Activated CD4-positive, alpha-beta T cell treated with anti-CD3 and anti-CD28 coated beads for 1 hour (primary cell): ENCODE results near the gene MDM2.

Source experiments
- DNase-seq: peaks from one replicate; pipeline ENCODE4 v3.0.0-alpha.2; 2020

MDM2 gene

DNA sequence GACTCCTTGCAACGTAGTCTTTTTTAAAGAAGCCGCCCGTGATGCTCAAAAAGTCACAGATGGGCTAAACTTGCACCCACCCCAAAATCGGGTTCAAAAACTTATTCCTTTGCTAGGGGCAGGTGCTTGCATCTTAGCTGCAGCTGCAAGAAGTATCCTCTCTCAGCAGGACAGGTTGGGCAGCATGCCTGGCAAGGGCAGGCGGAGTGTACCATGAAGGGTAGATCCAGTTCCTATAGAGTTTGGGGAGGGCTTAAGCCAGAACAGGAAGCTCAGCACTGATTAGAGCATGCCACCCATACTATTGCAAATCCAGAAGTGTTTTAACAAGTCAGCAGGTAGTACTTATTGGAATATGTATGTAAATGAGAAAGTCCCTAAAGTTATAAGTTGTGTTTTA lies 76.3 kb downstream of the MDM2 start:
- DNase-seq: no peak

DNA sequence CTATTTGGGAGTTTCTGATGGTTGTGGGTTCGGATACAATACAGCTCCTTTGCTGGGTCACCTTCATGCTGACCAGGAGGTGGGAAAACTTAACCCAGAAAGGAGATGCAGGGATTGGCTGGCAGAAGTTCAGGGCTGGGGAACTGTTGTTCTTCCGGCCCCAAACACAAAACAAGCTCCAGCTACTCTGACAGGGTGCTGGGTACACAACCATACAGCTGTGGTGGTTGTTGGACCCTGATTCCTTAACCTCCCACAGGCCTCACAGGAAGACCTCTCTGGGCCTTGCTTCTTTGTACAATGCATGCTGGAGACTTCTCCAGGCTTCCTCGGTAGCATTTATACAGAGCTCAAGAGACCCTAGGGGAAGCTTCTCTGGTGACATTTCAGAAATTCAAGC lies 77.4 kb downstream of the MDM2 start:
- DNase-seq: no peak

DNA sequence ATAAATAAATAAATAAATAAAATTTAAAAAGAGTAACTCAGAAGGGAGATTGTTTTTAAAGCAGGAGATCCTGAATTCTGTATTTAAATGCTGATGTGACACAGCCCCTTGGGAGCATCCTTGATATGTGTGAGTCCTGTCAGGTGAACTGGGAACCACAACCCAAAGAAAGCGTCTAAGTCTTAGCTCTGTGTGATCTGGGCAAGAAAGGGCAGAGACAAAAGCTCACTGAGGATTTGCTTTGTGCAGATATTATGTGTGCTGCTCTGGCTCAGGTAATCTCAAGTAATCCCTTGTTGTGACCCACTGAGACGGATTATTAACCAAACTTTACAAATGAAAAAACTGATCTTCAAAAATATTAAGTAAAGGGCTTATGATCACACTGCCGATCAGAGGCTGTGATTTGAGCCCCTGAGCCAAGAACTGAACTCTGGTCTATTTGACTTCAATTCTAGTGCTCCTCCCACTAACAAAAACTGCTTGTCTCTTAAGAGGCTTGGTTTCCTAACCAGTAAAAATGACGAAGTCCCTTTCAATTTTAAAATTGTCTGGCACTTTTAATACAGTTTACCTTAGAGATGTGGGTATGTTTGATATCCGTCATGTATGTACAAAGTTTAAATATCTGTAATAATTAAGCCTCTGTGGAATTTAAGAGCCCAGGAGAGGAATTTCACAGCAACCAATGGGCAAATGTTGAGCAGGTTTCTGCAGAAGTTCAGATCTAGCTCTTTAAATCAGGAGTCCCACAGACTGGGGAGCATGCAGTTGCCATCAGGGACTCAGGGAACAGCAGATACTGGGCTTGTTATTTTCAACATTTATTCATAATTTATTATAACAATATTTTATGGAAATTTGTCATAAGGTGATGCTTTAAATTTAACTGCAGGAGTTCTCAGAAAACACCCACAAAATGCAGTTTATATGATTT lies 78.9 kb downstream of the MDM2 start:
- DNase-seq: no peak

DNA sequence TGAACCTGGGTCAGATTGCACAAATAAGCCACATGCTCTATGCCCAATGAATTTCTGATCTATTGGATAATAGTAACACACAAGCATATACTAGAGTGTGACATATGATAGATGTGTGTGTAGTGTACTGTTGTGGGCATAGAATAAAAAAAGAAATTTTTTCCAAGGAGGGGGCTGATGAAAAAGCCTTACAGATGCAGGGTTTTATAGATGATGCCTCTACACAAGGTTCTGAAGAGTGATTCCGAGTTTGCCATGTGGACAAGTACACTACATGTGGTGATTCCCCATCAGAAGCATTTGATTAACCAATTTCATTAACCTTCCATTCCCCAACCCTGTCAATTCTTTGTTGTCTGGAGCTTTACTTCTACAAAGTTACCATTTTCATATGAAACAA lies 79.7 kb downstream of the MDM2 start:
- no peak for DNase-seq

DNA sequence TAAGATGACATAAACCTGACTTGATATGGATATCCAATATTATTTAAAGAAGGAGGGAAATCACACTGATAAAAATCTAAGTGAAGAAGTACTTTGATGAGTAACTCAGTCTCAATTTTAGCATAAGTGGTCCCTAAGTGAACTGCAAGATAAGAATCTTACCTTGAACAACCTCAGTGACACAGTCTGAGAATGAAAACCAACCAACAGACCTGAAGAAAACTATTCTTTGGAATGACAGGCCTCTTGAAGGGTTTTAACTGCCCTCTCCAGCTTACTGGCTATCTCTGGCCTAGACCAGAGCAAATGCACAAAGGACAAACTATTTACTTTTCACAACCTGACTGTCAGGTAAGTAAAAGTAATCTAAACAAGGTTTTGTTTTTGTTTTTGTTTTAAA lies 80.3 kb downstream of the MDM2 start:
- DNase-seq: no peak

DNA sequence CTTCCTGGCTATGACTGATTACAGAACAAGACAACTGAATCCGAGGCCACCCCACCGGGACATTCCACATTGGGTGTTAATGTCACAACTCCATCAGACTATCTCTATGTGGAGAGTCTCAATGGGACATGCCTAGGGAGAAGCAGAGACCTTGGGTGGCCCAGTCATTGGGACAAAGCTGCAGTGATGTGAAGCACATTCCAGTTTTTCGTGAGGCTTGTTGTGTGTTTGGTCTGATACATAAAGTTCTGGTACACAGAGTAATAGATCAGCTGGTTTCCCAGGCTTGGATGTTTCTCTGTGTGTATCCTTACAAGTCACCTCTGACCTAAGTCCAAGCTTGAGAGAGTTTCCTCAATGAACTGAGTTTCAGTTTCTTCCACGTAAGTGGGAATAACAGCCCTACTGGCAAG lies 82.7 kb downstream of the MDM2 start:
- DNase-seq: no peak

DNA sequence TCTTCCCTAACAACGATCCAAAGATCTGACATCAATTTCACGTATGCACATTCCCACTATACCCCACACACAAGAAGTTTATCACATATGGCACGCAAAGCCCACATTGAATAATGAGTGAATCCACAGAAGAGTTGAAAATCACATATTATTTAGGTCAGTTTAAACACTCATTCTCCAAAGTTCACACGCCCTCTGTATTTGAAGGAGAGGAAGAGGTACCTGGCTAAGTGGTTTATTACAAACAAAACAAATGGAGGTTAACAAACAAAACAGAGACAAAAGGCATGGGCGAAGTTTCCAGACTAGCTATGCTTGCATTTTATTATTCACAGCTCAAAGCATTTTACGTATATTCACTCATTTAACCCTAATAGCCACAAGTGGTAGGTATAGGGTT lies 83.2 kb downstream of the MDM2 start:
- DNase-seq: no peak

DNA sequence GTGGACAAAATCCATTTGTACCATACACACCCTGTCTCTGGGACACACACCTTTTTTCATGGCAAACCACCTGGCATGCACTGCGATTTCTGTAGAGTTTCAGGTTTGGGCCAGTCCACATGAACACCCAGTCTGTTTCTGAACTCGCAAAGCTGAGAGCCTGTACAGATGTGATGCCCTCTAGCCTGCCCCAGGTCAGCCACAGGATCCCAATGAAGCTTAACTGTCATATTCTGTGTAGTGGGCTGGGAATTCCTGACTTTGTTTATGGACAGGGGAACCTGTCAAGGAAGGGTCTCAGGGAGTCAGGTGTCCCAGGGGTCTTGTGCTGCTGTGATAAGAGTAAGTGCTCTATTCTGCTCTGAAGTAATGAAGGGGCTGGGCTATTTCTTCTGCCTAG lies 85.2 kb downstream of the MDM2 start:
- no peak for DNase-seq

DNA sequence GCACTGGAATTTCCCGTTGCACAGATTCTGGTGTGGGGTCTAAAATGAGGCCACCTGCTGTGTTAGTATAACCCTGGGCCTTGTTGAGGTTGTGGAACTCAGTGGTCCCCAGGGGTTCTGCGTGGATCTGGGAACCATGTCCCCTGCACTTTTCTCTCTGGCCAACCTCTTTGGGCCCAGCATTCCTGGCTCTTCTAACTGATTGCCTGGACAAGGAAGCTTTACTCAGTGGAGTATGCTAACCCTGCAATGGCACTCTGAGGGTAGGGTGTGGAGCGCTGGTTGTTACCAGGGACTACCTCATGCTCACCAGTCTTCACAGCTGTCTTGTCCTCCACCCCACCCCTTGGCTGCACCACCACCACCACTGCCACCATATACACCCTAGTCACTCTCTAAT lies 85.8 kb downstream of the MDM2 start:
- DNase-seq: no peak

DNA sequence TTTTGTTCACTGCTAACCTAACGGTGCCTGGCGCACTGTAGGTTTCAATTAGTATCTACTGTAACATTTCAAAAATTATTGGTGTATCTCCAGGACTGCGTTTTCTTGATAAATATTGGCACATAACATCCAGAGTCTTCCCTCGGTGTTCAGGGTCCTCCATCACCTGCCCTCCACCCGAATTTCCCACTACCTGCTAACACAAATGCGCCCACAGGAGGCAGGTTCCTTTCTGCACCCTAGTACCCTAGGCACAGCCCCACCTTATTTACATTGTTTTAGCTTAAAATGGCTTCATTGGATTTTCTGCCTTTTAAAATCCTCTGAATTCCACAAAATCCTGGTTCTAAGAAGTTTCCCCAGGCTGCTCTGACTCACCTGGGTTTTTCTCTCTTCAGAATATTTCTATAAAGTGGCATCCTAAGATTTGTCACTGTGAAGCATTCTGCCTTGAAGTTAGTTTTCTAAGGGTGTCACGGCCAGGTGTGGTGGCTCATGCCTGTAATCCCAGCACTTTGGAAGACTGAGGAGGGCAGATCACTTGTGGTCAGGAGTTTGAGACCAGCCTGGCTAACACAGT lies 86.4 kb downstream of the MDM2 start:
- DNase-seq: no peak

DNA sequence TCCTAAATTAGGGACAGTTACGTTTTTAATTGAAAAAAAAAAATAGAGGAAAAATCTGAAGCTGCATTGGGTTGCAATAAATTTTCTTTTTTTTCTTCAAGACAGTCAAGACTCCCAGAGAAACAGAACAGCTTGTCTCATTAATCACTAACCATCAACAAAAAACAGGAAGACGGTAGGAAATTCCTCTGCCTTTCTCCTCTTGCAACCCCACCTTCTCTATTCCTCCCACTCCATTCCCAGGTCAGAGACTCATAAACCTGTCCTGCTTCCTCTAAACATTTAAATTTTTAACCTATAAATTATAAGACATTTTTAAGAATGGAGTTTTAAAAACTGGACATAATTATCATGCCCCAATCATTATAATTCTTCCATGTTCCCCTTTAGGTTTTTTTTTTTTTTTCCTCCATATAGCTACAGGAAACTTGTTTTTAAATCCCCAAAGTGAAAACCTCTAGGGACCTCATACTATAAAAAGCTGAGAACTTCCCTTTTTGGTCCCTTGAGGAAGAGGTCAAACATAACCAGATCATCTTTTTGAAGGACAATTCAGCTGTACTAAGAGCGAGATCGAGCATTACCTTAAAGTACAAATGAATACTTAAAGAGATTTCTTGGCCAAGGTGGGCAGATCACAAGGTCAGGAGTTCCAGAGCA lies 89.0 kb downstream of the MDM2 start:
- DNase-seq: no peak

DNA sequence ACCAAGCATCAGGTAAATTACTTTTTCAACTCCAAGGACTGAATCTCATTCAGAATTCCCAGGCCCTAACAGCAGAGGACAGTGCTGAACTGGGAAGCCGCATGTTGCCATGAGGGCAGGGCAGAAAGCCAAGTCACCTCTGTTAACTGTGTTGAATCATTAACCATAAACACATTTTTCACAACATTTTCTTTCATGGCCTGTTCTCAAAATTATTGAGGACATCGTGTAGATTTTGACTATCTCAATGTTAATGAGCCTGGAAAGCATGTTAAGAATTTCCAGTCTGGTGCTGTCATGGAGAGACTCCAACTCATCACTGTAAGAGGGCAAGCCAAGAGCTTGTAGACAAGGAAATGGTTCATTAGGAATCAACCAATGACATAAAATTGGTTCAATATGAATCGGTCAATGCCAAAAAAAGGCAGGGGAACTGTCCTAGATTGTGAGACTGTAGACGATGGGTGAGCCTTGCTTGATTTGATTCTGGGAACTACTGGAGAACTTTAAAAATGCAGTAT lies 91.3 kb downstream of the MDM2 start:
- DNase-seq: no peak

DNA sequence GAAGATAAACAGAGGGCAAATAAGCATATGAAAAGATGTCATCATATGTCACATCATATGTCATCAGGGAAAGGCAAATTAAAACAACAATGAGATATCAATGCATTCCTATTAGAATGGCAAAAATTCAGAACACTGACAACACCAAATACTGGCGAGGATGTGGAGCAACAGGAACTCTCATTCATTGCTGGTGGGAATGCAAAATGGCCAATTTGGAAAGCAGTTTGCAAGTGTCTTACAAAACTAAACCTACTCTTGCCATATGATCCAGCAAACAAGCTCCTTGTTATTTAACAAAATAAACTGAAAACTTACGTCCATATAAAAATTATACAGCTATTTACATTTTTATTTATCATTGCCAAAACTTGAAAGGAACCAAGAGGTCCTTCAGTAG lies 92.3 kb downstream of the MDM2 start:
- no peak for DNase-seq
